DMS53 treated with DMSO at 0.1 percent for 48 hours (cell line): ENCODE data around the gene VCX3B.
"Not testable (repeated sequence)": the region's sequence is repeated elsewhere in the genome, so short reads cannot be mapped to it uniquely, and the experiment has no call there.

Experiments used
- DNase-seq: peaks from one replicate; lab custom pipeline; 2025; ENCODE audit not compliant: unreplicated experiment; lab: John Stamatoyannopoulos, UW

Gene VCX3B

GRCh38 chrX:8464530-8464929 lies at the start of gene VCX3B:
Gene VCX3B, plus strand, starts transcription at chrX:8464830. Its CDS starts 621 bp downstream, at chrX:8465451.
- DNase-seq: not testable (repeated sequence)

- no peak for DNase-seq
Measured at GRCh38 chrX:8418301-8418700, 46.3 kb upstream of the VCX3B start.

GRCh38 chrX:8424912-8425311 lies 39.7 kb upstream of the VCX3B start:
- no peak for DNase-seq

GRCh38 chrX:8429692-8430249 lies 34.9 kb upstream of the VCX3B start:
- no peak for DNase-seq

- DNase-seq: no peak
Measured at GRCh38 chrX:8430444-8430843, 34.2 kb upstream of the VCX3B start.

- no peak for DNase-seq
Measured at GRCh38 chrX:8432396-8432795, 32.2 kb upstream of the VCX3B start.

- DNase-seq: no peak
Measured at GRCh38 chrX:8433109-8434062, 31.2 kb upstream of the VCX3B start.

- no peak for DNase-seq
Measured at GRCh38 chrX:8447368-8447767, 17.3 kb upstream of the VCX3B start.

- DNase-seq: not testable (repeated sequence)
Measured at GRCh38 chrX:8452343-8452742, 12.3 kb upstream of the VCX3B start.

- DNase-seq: no peak
Measured at GRCh38 chrX:8453611-8454010, 11.0 kb upstream of the VCX3B start.

GRCh38 chrX:8455557-8455956 lies 9.1 kb upstream of the VCX3B start:
- DNase-seq: no peak

- DNase-seq: no peak
Measured at GRCh38 chrX:8462488-8462887, 2.1 kb upstream of the VCX3B start.

GRCh38 chrX:8484360-8484949 lies 19.8 kb downstream of the VCX3B start:
- DNase-seq: peak; percentile 5

GRCh38 chrX:8495036-8495435 lies 30.4 kb downstream of the VCX3B start:
- not testable (repeated sequence) for DNase-seq

- no peak for DNase-seq
Measured at GRCh38 chrX:8500203-8500602, 35.6 kb downstream of the VCX3B start.

GRCh38 chrX:8502101-8502500 lies 37.5 kb downstream of the VCX3B start:
- not testable (repeated sequence) for DNase-seq

GRCh38 chrX:8504451-8504850 lies 39.8 kb downstream of the VCX3B start:
- DNase-seq: no peak
